Activated T-cell treated with anti-CD3 and anti-CD28 coated beads for 4 hours (primary cell): ENCODE data around the gene BTRC.
"Not testable (repeated sequence)": the region's sequence is repeated elsewhere in the genome, so short reads cannot be mapped to it uniquely, and the experiment has no call there.

Experiments
- DNase-seq: peaks from one replicate; pipeline ENCODE4 v3.0.0-alpha.2; 2020

Gene BTRC

GRCh38 chr10:101351017-101351416 is 2.9 kb upstream of the BTRC start:
- no peak for DNase-seq

DNA sequence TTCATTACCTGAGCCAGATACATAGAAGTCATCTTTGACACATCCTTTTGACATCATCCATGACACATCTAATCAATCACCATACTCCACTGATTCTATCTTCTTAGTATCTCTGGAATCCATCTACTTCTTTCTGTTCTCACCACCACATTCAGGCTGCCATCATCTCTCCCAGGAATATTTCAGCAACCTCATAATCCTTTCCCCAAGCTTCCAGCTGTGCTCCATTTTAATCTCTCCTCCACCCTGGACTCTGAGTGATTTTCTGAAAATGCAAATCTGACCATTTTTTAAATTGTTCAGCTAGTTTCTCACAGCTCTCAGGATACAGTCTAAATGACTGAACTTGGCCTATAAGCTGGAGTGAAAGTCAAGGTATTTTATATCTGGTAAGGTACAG is 2.5 kb upstream of the BTRC start:
- DNase-seq: no peak

GRCh38 chr10:101352857-101353256 is 1.1 kb upstream of the BTRC start:
- not testable (repeated sequence) for DNase-seq

GRCh38 chr10:101354328-101355071 is 535 bp downstream of the BTRC start:
- peak; percentile 12 for DNase-seq

DNA sequence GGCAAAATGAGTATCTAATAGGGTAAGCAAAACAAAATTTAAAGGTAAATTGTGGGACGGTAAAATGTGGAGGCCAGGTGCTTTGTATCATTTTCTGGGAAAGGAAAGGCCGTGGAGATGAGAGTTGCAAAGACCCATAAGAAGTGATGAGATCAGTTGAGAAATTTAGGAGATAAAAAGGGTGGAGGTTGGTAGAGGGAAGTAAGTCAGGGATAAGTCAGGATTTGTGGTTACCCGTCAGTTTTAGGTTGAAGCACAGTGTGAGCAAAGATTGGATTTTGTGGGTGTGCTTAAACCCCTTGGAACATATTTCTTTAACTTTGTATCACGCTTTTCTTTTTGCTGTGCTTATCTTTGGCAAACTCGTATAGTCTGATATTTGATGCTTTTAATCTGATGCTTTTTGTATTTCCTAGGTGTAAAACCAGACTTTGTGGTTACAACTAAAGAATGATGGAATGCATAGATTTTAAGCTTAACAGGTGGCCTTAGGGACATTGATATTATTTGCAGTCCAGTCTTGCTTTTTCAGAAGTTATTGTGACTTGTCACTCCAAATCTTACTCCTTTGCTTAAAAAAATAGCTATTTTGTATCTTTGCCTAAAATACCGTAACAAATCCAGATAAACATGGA is 1.2 kb downstream of the BTRC start:
- no peak for DNase-seq

DNA sequence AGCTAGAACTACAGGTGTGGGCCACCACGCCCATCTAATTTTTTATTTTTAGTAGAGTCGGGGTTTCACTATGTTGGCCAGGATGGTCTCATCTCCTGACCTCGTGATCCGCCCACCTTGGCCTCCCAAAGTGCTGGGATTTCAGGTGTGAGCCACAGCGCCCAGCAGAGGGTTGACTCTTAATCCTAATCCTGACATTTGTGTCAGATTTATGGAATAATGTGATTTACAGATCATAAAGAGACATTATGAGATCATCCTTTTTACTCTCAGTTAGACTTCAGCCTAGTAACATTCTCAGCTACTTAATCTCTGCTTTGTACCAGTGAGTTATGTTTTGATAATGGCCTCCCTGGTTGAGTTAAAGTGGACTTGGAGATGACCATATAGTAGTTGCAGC is 2.2 kb downstream of the BTRC start:
- no peak for DNase-seq

DNA sequence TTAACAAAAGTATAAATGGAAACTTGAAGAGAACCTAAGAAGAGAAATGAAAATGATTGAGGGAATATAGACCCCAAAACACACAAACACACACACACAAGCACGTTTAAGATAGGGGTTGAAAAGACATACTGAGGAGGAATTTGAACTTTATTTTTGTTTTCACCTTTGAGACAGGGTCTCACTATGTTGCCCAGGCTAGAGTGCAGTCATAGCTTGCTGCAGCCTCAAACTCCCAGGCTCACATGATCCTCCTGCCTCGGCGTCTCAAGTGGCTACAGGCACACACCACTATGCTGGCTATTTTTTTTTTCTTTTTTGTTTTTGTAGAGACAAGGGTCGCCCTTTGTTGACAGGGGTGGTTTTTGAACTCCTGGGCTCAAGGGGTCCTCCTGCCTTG is 4.0 kb downstream of the BTRC start:
- no peak for DNase-seq

- no peak for DNase-seq
These were observed 4.8 kb downstream of the BTRC start for GRCh38 chr10:101358706-101359300.

DNA sequence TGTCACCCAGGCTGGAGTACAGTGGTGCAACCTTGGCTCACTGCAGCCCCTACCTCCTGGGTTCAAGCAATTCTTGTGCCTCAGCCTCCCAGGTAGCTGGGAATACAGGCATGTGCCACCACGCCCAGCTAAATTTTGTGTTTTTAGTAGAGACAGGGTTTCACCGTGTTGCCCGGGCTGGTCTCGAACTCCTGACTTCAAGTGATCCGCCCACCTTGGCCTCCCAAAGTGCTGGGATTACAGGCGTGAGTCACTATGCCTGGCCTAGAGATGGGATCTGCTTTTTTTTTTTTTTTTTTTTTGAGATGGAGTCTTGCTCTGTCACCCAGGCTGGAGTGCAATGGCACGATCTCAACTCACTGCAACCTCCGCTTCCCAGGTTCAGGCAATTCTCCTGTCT is 6.1 kb downstream of the BTRC start:
- not testable (repeated sequence) for DNase-seq

- not testable (repeated sequence) for DNase-seq
These were observed 6.9 kb downstream of the BTRC start for GRCh38 chr10:101360841-101361240.

DNA sequence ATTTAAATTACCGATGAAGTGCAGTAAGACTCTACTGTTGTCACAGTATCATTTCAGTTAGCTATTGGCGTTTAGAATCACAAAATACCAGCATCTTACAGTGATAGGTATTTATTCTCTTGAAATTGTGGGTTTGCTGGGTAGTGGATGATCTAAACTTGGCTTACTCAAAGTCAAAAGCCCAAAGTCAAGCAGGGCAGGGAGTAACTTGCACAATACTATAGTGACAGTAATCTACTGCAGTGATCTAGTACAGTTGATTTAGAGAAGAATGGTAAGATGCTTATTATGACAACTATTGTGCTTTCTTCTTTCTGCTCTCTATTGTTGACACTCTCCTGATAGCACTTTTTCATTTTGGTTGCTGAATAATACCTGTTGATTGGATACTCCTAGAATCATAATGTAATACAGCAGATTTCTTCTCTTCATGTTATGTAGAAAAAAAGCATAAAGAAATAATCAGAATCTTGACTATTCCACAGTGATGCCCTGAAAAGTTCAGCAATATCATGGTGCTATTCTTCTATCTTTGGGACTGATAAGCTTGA is 10.0 kb downstream of the BTRC start:
- no peak for DNase-seq

GRCh38 chr10:101364721-101365120 is 10.8 kb downstream of the BTRC start:
- DNase-seq: no peak

- no peak for DNase-seq
These were observed 13.8 kb downstream of the BTRC start for GRCh38 chr10:101367569-101368453.

DNA sequence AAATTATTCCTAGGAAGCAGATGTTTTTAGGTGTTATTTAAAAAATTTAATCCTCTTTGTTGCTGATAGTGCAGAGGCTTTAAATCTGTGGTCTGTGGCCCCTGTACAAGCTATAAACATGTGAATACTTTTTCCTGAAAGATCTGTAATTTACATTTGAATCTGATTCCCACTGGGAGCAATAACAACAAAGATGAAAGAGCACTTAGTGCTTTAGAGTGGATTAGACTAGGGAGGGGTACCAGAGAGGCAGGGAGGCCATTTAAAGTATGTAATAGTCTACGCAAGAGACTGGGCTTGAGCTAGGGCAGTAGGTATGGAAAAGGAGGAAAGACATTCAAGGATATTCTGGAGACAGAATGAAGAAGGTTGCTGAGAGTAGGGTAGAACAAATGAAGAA is 19.1 kb downstream of the BTRC start:
- no peak for DNase-seq

GRCh38 chr10:101373993-101374392 is 20.0 kb downstream of the BTRC start:
- DNase-seq: not testable (repeated sequence)

GRCh38 chr10:101375076-101375475 is 21.1 kb downstream of the BTRC start:
- no peak for DNase-seq

GRCh38 chr10:101379663-101380352 is 25.8 kb downstream of the BTRC start:
- no peak for DNase-seq

- no peak for DNase-seq
These were observed 26.5 kb downstream of the BTRC start for GRCh38 chr10:101380353-101381017.

DNA sequence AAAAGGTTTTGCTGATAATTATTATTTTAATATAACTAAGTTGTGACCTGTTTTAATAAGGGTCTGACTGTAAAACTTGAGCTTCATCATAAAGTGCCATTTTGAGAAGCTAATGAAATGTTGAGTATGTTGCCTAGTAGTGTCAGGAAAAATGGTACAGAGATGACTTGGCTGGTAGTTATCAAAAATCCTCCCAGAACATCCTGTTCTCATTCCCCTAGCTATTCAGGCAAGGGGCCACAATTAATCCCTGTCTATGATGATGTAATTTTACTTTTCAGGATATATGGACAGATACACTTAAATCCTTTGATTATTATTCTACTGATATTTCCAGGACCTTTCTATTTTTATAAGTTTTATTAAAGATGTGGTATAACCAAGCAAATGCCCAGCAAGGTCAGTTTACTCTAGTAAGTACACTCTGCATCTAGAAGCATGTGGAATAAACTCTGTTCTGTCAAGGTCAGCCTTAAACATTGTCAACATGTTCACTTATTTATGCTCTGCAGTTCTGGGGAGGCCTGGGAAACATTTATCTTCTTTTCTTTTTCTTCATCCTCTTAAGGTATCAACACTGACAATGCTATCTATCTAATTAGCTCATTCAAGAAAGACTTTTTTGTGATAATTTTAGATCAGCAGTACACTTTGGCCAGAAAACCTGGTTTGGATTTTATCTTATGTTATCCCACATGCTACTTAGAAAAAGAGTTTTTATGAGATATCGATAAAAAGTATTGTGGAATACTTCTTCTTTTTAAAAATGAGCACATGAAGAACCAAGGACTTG is 32.1 kb downstream of the BTRC start:
- no peak for DNase-seq

DNA sequence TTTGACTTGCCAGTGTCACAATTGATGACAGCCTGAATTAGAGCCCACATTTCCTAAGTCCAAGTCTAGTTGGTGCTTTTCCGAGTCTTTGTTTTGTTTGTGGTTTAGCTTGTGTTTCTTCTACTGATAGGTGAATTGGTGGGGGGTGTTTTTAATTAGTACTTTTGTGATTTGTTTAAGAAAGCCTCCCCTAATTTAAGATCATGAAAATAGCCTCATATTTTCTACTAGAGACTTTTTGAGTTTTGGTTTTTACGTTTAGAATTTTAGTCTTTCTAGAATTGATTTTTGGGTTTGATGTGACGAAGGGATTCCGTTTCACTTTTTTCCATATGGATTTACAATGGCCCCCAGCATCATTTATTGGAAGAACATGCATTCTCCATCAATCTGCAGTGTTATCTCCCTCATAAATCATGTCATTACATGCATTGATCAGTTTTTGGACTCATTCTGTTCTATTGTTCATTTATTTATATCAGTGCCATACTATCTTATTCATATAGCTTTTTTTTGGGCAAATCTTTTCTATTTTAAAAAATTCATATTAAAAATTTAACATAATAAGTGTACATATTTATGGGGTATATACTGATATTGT is 32.8 kb downstream of the BTRC start:
- DNase-seq: no peak
